ENCODE data around the gene COMT.

COMT gene

DNA sequence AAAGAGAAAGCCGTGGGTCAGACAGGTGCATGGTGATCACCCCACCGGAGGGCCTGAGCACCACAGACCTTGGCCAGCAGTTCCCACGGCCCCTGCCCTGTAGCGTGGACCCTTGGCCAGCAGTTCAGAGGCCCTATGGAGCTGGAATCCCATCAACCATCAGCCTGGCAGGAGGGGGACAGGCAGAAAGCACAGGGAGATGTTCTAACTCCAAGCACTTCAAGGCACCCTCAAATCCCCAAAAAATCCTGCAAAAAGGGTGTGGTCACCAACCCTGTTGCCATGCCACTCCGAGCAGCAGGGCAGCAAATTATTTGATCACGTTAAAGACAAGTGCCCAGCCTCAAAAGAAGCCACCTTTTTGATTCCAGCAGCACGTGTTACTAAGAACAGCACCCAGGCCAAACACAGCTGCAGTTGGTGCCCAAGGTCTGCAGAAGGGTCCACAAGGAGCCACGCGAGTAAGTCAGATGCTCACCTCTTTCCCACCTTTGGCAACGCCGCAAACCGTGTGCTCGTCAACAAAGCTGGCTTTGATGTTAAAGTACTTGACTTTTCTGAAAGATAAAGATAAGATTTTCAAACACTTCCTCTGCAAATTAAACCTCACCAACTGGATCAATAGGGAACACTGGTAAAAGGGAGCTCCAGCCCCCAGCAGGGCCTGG, 26.2 kb upstream of the COMT start:
- Histone ChIP-seq H3K27ac (no peak overlapping the region), H3K4me3 (no peak overlapping the region)
- TF ChIP-seq CTCF (IDR thresholded peaks at IDR 0.05), result no peak
- DNase-seq (ENCODE audit: low spot score), result no peak

DNA sequence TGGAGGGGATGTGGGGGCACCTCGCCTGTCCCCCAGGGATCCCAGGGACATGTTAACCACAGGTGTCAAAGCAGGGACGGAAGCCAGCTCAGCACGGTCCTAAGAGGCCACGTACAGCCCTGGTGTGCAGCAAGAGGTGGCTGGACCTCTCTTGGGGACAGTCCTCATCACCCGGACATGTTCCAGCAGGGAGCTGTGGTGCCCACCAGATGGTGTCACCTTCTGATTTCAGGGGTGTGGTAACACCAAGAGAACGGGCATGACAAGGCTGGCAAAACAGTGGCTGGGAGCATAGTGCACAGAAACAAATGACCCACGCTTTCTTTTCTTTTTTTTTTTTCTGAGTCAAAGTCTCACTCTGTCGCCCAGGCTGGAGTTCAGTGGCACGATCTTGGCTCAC, 25.6 kb upstream of the COMT start:
- Histone ChIP-seq H3K27ac (no peak overlapping the region), H3K4me3 (no peak overlapping the region)
- DNase-seq (ENCODE audit: low spot score), result no peak
- TF ChIP-seq CTCF (IDR thresholded peaks at IDR 0.05), result no peak

- no peak for DNase-seq (ENCODE audit: low spot score)
- H3K27ac ChIP-seq, result no peak overlapping the region
- TF ChIP-seq CTCF (IDR thresholded peaks at IDR 0.05), result no peak
- no peak overlapping the region for H3K4me3 ChIP-seq
Measured at GRCh38 chr22:19916941-19917340, 24.6 kb upstream of the COMT start.

DNA sequence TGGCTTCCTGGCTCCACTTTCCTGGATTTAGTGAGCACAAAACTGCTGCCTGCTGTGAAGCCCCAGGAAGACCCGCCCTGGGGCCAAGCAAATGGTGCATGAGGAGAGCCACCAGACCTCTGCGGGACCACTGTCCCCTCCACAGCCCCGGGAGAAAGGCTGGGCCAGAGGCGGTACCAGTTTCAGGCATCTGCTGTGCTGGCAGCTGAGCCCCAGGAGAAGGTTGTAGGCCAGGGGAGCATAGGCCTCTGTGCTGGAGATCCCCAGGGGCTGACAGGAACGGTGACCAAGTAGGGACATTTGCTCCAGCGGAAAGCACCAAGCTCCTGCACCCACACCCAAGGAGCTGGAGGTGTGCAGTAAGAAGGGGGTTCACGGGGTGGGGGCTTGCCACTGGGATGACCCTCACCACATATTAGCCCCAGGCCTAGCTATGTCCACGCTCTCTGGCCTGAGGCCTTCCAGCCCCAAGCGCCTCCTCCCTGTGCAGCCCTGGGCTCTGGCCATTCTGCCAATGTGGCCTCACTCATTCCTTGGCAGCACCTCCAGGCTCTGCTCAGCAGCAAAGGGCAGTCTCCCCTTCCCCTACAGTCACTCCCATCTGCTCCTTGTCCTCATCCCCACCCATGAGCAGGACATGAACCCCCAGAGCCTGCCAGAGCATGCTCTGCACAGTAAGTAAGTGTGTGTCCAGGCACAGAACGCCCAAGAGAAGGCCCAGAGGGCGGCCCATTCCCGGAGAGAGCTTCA, 24.0 kb upstream of the COMT start:
- Histone ChIP-seq H3K4me3 (no peak overlapping the region), H3K27ac (no peak overlapping the region)
- DNase-seq (ENCODE audit: low spot score), result no peak
- TF ChIP-seq CTCF (IDR thresholded peaks at IDR 0.05), result no peak

DNA sequence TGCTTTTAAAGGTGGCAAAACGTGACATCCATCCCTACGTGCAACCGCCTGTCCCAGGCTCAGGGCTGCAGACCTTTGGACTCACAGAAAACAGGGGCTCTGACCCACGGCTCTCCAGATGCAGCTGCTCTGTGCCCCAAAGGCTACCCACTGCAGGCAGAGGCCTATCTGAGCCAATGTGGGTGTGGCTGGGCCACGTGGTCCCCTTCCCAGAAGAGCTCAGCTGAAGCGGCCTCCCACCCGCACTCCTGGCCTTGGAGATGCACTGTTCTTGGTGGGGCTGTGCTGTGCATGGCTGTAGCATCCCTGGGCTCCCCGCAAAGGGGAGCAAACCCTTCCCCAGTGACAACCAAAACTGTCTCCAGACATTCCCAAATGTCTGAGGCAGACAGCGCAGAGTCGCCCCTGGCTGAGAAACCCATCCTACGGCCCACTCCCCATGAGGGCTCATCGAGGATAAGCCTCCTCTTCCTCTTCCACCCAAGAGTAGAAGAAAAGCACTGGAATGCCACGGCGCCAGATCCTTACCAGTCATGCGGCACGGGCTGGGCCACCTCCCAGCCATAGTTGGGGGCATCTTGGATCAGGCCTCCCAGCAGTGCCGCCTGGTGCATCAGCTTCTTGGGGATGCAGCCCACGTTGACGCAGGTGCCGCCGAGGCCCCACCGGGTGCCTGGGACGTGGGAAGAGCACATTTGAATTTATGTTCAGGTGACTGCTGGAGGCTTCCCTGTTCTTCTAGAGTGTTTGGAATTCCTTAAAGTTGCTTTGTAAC, 23.1 kb upstream of the COMT start:
- TF ChIP-seq CTCF (IDR thresholded peaks at IDR 0.05), result no peak
- DNase-seq (ENCODE audit: low spot score), result no peak
- Histone ChIP-seq H3K4me3 (no peak overlapping the region), H3K27ac (no peak overlapping the region)

DNA sequence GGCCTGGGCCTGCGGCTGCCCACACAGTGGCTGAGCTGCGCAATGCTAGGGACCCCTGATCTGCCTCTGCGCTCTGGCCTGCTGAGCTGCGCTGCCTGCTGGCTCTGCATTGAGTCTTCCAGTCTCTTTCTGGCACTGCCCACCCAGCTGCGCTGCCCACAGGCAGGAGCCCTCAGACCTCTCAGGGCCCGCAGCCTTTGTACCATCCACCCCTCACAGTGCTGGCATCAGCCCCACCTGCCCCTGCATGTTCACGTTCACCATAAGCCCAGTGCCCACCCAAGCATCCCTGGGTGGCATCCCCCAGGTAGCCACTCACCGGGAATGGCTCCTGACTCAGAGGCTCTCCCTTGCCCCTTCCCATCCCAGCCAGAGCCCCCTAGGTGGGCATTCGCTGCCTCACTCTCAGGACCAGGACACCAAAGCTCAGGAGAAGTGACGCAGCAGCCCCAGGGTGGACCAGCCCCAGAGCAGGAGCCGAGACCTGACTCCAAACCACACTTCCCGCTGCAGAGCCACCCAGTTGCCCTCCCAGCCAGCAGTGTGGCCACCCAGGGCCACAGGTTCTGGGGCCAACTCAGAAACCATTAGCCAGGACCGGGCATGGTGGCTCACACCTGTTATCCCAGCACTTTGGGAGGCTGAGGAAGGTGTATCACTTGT, 21.7 kb upstream of the COMT start:
- DNase-seq (ENCODE audit: low spot score), result no peak
- Histone ChIP-seq H3K4me3 (no peak overlapping the region), H3K27ac (no peak overlapping the region)
- no peak for TF ChIP-seq CTCF (IDR thresholded peaks at IDR 0.05)

Measured in coronary artery (tissue), 2 donors.